Astrocyte of the spinal cord (primary cell): ENCODE measurements around the gene ARHGEF39.

Experiments used
- DNase-seq: peaks from one replicate; pipeline ENCODE4 v3.0.0; 2011; ENCODE audit warnings: low read depth, low spot score
- H3K4me3 ChIP-seq: 2 replicates; pipeline ENCODE4 v1.5.1; 2011; ENCODE audit warnings: low read depth, mild to moderate bottlenecking, low read length, moderate library complexity
- in situ Hi-C: cut with HindIII; loops from 2 replicates; pipeline ENCODE4 v1.10.0; 2017; ENCODE audit warnings: low sequenced_read_pairs
- TF ChIP-seq, protein P1 (sequence below): IDR thresholded peaks from 2 replicates; pipeline ENCODE4 v1.5.1; 2012; ENCODE audit warnings: low read depth, mild to moderate bottlenecking, low read length, inconsistent platforms

Gene ARHGEF39

DNA sequence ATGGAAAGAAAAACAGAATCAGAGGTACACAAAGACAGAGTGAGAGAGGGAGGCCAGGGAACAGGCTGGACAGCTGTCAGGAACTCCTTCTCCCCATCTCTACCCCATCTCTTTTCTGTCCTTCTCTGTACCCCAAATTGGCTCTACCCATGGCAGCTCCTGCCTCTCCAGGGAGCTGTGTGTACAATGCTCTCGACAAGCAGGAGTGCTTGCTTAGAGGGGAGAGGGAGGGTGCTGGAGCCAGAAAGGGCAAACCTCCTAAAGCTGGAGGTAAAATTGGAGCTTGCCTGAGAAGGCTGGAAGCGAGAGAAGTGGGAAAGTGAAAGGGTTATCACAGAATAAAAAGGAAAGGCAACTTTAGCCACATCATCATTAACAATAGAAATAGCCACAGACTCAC lies 18.3 kb upstream of the ARHGEF39 start:
- H3K4me3 ChIP-seq = no peak overlapping the region
- in situ Hi-C loops = no loop called here
- DNase-seq = no peak
- TF ChIP-seq, protein P1, sequence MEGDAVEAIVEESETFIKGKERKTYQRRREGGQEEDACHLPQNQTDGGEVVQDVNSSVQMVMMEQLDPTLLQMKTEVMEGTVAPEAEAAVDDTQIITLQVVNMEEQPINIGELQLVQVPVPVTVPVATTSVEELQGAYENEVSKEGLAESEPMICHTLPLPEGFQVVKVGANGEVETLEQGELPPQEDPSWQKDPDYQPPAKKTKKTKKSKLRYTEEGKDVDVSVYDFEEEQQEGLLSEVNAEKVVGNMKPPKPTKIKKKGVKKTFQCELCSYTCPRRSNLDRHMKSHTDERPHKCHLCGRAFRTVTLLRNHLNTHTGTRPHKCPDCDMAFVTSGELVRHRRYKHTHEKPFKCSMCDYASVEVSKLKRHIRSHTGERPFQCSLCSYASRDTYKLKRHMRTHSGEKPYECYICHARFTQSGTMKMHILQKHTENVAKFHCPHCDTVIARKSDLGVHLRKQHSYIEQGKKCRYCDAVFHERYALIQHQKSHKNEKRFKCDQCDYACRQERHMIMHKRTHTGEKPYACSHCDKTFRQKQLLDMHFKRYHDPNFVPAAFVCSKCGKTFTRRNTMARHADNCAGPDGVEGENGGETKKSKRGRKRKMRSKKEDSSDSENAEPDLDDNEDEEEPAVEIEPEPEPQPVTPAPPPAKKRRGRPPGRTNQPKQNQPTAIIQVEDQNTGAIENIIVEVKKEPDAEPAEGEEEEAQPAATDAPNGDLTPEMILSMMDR = no peak

DNA sequence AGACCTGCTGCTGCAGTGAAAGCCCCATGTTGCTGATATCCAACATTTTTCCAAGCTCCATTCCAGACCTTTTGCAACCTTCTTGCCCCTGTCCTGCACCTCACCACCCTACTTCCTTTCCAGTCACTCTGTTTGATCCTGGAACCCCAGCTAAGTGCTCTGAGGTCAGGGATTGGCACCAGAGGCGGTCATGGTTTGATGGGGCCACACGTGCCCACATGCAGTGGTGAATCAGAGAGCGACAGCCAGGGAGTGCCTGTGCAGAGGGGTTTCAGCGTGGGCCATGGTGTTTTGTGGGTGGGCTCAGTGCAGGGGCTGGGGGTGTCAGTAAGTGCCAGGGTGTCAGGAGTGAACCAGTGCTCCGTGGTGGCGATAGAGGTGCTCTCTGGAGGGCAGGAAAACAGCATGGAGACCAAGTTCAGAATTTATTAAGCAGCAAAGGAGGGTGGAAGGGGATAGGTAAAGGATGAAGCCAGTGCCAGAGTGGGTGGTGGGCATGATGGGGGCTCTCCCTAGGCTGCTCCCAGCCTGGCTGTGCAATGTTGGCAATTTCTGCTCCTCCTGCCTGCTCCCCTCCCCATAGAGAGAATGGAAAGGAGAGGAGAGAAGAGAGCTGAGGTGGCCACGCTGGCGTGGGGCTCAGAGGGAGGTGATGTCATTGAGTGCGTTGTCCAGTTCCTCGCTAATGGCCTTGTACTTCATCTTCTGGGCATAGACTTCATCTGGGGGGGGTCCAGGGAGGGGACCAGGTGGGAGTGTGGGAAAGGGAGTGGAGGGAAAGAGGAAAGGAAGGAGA lies 17.7 kb upstream of the ARHGEF39 start:
- no peak for DNase-seq
- in situ Hi-C loops = no loop called here
- no peak overlapping the region for H3K4me3 ChIP-seq
- TF ChIP-seq, protein P1 = no peak

DNA sequence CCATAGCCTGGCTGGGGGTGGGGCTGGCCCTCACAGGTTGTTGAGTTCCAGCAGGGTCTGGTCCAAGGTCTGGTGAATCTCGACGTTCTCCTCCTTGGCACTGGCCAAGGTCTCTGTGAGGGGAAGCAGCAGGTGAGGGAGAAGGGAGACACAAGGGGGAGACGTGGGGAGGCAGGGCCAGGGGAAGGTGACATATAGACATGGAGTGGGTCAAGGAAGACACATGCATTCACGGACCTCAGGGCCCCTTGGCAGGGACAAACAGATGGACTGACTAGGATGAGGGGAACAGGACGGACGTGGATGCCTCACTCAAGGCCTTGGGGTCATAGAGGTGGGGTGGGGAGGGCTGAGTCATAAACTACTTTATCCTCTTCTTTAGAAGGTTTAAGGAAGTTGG lies 17.1 kb upstream of the ARHGEF39 start:
- DNase-seq = no peak
- TF ChIP-seq, protein P1 = no peak
- H3K4me3 ChIP-seq = no peak overlapping the region
- in situ Hi-C loops = no loop called here

DNA sequence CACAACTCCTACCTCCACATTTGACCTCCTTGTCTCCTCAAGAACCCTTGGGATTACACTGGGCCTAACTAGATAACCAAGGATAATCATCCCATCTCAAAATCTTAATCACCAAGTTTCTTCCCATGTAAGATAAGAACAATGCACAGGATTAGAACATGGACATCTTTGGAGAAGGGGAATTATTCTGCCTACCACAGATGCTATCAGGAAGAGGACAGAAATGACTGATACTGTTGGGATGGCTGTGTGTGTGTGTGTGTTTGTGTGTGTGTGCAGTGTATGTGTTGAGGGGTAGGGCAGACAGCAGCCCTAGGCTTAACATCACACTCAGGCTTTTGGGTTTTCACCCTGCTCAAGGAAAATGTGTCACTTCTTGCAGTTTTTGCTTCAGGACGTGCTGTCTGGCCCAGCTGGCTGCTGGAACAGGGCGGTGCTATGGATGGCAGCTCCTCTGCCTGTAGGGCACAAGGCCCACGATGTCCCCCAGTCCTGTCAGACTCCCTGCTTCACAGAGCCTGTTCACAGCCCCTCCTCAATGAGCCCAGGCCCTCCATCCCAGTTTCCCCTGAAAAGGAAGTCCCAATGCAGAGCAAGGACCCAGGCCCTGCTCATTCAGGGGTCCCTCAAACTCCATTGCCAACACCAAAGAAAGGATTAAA lies 16.5 kb upstream of the ARHGEF39 start:
- no peak for DNase-seq
- no peak overlapping the region for H3K4me3 ChIP-seq
- in situ Hi-C loops = no loop called here
- TF ChIP-seq, protein P1 = no peak

DNA sequence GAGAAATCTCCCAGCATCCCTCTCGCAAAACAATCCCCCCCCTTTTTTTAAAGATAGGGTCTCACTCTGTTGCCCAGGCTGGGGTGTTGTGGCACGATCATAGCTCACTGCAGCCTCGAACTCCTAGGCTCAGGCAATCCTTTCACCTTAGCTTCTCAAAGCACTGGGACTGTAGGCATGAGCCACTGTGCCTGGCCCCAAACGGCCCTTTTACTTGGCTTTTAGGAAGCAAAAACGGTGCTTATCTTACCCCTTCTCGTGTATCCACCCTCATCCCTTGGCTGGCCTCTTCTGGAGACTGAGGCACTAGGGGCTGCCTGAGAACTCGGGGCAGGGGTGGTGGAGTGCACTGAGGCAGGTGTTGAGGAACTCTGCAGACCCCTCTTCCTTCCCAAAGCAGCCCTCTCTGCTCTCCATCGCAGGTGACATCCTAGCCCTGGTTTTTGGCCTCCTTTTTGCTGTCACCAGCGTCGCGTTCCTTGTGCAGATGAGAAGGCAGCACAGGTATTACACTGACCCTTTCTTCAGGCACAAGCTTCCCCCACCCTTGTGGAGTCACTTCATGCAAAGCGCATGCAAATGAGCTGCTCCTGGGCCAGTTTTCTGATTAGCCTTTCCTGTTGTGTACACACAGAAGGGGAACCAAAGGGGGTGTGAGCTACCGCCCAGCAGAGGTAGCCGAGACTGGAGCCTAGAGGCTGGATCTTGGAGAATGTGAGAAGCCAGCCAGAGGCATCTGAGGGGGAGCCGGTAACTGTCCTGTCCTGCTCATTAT lies 15.5 kb upstream of the ARHGEF39 start:
- H3K4me3 ChIP-seq = no peak overlapping the region
- peak; percentile 39 for DNase-seq
- TF ChIP-seq, protein P1 = no peak
- in situ Hi-C loops = no loop called here

DNA sequence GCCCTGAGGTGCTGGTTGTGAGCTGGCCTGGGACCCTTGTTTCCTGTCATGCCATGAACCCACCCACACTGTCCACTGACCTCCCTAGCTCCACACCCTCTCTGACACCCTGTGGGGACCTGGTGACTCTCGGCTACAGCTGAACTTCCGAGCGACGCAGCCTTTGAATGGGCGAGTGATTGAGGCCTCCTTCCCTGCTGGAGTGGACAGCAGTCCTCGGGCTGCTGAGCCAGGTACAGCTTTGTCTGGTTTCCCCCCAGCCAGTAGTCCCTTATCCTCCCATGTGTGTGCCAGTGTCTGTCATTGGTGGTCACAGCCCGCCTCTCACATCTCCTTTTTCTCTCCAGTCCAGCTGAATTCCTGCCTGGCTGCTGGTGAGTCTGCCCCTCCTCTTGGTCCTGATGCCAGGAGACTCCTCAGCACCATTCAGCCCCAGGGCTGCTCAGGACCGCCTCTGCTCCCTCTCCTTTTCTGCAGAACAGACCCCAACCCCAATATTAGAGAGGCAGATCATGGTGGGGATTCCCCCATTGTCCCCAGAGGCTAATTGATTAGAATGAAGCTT lies 14.9 kb upstream of the ARHGEF39 start:
- DNase-seq = no peak
- TF ChIP-seq, protein P1 = no peak
- in situ Hi-C loops = no loop called here
- H3K4me3 ChIP-seq = no peak overlapping the region
